ENCODE results near the gene NEU4. TPM values are rescaled to one million over a fixed set of nuclear protein-coding genes. Genes with fewer than 3 reads are reported as not detected.

The NEU4 gene
- total and polyA plus RNA-seq, 8 donors = 0.17 to 0.55 (median 0.30) TPM; not detected in 1

GRCh38 chr2:241795021-241795999, 13.7 kb upstream of the NEU4 start:
- Histone ChIP-seq H3K36me3 (no peaks in the 10 kb centered on the region), H3K27me3 (no peaks in the 10 kb centered on the region), H3K9me3 (no peaks in the 10 kb centered on the region), H3K4me1 (no peaks in the 10 kb centered on the region), H3K4me3 (no peak overlapping the region), H3K27ac (no peak overlapping the region)
- TF ChIP-seq CTCF (IDR thresholded peaks at IDR 0.05) = no peak
- ATAC-seq (no peak), DNase-seq (no peak)
- intact Hi-C loops (cut with DNase I) = no loop called here

- Histone ChIP-seq H3K4me1 (no peaks in the 10 kb centered on the region), H3K36me3 (no peaks in the 10 kb centered on the region), H3K4me3 (no peak overlapping the region), H3K9me3 (no peaks in the 10 kb centered on the region), H3K27me3 (no peaks in the 10 kb centered on the region), H3K27ac (no peak overlapping the region)
- DNase-seq (peak in 1 of 4 donors; percentile 27), ATAC-seq (no peak)
- intact Hi-C loops (cut with DNase I) = no loop called here
- TF ChIP-seq CTCF (IDR thresholded peaks at IDR 0.05) = no peak
Measured at GRCh38 chr2:241796209-241796608, 12.8 kb upstream of the NEU4 start.

- intact Hi-C loops (cut with DNase I) = no loop called here
- Histone ChIP-seq H3K4me1 (no peaks in the 10 kb centered on the region), H3K4me3 (no peak overlapping the region), H3K9me3 (no peaks in the 10 kb centered on the region), H3K27me3 (peaks cover 0 to 2% of the 10 kb centered on the region in 2 donors), H3K27ac (no peak overlapping the region), H3K36me3 (no peaks in the 10 kb centered on the region)
- no peak for TF ChIP-seq CTCF (IDR thresholded peaks at IDR 0.05)
- DNase-seq = peak in 1 of 4 donors; percentile 73
- ATAC-seq = no peak
Measured at GRCh38 chr2:241796610-241797138, 12.3 kb upstream of the NEU4 start.

- TF ChIP-seq CTCF (IDR thresholded peaks at IDR 0.05) = no peak
- H3K9me3 ChIP-seq = no peaks in the 10 kb centered on the region
- no peak for ATAC-seq
- no peak overlapping the region for H3K4me3 ChIP-seq
- no peaks in the 10 kb centered on the region for H3K36me3 ChIP-seq
- no peaks in the 10 kb centered on the region for H3K4me1 ChIP-seq
- H3K27ac ChIP-seq = no peak overlapping the region
- H3K27me3 ChIP-seq = peaks cover 0 to 10% of the 10 kb centered on the region in 2 donors
- intact Hi-C loops (cut with DNase I) = no loop called here
- no peak for DNase-seq
Measured at GRCh38 chr2:241797441-241798080, 11.4 kb upstream of the NEU4 start.

Measured in left lung (tissue), 10 donors.